T follicular helper cell (primary cell): Measurements from ENCODE around the gene SOCS1.
A peak's percentile ranks its signal among the peaks of the same experiment; 100 is the strongest.
"Not testable (repeated sequence)": the region's sequence is repeated elsewhere in the genome, so short reads cannot be mapped to it uniquely, and the experiment has no call there.

Source experiments
- DNase-seq: peaks from one replicate; pipeline ENCODE4 v3.0.0-alpha.2; 2020; ENCODE audit warnings: low read depth

SOCS1 gene

DNA sequence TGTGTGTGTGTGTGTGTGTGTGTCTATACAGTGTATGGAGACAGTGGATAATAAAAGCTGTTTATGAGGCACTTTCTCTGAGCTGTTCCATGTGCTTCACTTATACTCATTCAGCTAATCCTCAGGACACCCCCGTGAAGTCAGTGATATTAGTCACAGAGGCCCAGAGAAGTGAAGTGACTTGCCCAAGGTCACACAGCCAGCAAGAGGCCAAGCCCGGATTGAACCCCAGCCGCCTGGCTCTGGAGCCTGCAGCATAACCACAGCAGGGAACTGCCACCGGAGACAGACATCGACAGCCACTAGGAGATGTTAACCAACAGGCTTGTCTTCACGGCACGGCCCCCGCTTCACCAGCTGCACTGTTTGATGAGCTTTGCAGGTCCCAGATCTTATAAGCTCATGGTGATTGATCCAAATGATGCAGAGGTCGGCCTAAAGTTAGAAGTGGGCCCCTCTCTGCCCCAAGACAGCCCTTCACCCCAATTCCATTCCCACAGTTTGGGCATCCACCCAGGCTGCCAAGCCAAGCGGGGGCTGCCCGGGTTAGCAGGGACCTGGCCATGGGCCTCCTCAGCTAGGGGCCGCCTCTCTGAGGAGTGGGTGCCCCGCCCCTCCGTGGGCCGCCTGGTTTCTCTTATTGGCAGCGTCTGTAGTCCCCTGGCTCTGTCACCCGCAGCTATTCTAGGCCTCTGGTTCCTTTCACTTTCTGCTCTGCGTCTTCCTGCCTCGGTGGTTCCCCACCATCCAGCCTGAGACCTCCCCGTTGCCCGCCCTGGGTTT, 30.9 kb downstream of the SOCS1 start:
- DNase-seq, result peak; percentile 40

DNA sequence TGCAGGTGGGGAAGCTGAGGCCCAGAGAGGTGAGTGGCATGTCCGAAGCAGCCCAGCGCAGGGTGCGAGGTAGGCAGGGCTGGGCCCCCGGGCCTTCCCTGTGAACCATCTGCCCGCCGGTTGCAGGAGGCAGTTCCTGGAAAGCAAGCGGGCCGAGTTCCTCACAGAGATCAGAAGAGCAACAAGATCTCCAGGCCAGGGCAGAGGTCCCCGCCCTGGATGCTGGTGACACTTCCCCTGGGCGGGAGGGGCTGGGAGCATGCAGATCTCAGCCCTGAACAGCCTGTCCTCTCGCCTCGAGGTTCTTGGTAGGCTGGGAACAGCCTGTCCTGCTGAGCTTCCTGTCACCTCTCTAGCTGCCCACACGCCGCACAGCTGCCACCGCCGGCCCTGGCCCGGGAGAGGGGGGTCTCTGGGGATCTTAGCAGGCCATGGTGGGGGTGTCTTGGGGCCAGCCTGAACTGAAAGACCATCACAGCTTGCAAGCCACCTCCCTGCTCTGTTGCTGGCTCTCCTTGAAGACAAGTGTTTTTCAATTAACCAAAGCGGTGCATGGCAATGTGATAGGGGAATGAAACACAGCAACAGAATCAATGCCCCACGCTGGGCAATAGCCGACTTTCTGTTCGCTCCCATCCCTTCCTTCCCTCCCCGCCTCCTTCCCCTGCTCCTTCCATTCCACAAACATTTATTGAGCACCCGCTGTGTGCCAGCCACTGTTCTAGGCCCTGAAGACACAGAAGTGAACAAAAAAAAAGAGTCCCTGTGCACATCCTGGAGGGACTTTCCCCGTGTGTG, 31.7 kb downstream of the SOCS1 start:
- peak; percentile 18 for DNase-seq

DNA sequence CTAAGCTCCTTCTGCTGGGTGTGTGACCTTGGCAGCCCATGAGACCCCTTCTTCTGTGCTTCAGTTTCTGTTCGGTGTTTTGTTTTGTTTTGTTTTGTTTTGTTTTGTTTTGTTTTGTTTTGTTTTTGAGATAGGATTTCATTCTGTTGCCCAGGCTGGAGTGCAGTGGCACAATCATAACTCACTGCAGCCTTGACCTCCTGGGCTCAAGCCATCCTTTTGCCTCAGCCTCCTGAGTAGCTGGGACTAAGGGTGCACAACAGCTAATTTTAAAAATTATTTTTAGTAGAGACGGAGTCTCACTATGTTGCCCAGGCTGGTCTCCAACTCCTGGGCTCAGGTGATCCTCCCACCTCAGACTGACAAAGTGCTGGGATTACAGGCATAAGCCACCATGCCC, 35.5 kb downstream of the SOCS1 start:
- DNase-seq, result not testable (repeated sequence)

DNA sequence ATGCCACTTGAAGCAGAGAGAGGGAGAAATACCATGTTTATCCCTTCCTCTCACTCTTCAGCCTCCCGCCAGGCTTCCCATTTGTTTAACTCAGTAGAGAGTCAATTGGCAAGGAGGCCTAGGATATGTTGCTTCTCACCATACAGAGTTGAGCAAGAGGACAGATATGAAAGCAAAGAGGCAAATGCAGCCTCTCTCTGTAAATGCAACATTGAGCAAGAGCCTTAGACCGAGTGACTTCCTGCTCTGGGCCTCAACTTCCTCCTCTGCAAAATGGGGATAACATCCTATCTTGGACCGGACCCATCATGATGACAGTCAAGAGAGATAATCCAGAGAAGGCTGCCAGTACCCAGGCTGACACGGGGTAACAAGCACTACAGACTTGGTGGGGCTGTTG, 36.8 kb downstream of the SOCS1 start:
- DNase-seq, result no peak

DNA sequence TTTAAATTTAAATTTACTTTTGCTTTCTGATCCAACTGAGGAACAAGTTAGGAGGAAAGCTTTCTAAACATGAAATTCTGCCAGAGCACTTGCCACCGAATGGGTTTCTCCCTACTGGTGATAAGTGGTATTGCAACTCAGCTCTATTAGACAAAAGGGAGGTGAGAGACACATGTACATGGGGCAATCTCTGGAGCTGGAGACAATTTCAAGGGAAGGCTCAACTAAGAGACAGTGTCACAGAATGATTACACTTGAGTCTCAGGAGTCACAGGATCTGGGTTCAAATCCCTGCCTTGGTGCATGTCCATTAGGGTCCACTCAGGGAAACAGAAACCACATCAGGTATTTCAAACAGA, 37.4 kb downstream of the SOCS1 start:
- DNase-seq, result no peak

DNA sequence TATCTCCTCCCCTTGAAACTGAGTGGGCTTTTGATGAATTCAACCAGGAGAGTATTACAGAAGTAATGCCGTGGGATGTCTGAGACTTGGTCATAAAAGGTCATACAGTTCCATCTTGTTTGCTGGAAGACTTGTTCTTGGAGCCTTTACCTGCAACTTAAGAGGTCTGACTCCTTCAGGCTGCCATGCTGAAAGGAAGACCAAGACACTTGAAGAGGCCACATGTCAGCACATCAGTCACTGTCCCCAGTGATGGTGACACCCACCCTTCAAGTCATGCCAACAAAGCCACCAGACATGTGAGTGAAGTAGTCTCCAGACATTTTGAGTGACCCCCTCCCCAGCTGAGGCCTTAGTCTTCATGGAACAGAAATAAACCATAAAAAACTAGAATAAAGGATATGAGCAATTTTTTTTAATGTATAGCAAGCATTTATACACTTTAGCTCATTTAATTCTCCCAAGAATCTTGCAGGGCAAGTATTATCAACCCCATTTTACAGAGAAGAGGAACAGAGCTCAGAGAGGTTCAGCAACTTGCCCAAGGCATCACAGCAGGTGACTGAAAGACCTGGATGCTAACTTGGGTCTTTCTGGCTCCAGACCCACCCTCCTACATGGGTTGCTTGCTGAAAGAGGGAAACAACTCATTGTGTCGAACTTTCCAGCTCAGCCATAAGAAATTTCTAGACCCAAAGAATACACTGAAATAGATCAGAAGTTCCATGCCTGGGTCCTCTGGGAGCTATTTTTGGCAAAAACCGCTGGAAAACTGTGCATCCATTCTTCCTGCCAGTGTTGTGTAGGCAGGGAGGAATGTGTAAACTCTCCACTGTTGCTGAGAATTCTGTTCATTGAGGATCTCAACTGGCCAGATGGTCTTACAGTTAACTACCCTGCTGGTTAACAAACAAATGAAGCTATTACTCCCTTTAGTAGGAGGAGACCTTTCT, 38.1 kb downstream of the SOCS1 start:
- DNase-seq, result no peak

DNA sequence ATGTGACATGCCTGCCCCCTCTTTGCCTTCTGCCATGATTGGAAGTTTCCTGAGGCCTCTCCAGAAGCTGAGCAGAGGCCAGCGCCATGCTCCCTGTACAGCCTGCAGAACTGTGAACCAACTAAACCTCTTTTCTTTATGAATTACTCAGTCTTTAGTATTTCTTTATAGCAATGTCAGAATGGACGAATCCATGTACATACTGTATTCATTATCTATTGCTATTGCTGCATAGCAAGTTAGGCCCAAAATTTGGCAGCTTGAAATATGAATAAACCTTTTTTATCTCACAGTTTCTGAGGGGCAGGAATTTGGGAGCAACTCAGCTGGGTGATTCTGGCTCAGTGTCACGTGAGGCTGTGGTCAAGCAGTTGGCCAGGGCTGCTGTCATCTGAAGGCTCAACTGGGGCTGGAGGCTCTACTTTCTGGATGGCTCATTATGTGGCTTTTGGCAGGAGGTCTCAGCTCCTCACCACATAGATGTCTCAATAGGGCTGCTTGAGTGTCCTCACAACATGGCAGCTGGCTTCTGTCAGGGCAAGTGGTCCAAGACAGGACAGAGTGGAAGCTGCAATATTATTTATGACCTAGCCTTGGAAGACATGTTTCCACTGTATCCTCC, 40.0 kb downstream of the SOCS1 start:
- DNase-seq, result no peak

DNA sequence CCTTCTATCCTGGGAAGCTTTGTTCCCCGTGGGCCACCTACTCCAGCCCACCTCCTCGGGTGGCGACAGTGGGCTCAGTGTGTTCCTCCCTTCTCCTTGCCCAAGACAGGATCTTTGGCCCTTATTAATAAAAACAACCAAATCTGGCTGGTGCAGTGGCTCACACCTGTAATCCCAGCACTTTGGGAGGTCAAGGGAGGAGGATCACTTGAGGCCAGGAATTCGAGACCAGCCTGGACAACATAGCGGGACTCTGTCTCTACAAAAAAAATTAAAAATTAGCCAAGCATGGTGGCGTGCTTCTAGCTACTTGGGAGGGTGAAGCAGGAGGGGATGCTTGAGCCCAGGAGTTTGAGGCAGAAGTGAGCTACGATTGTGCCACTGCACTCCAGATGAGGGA, 42.2 kb downstream of the SOCS1 start:
- DNase-seq, result no peak

DNA sequence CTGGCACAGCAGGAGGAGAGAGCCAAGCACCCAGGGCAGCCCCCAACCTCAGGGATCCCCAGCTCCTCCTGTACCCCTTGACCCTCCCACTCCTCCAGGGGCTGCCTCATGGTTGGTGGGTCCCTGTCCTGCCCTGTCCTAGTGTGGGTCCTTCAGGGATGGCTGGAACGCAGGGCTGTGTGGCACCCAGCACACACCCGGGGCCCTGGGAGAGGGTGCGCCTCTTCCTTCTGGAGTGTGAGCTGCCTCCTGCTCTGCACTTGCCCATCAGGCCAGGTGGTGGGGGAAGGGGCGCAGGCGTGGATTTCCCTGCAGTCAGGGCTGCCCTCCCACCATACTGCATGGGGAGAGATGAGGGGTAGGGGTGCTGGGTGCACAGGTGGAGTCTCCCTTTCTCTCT, 42.6 kb downstream of the SOCS1 start:
- no peak for DNase-seq

DNA sequence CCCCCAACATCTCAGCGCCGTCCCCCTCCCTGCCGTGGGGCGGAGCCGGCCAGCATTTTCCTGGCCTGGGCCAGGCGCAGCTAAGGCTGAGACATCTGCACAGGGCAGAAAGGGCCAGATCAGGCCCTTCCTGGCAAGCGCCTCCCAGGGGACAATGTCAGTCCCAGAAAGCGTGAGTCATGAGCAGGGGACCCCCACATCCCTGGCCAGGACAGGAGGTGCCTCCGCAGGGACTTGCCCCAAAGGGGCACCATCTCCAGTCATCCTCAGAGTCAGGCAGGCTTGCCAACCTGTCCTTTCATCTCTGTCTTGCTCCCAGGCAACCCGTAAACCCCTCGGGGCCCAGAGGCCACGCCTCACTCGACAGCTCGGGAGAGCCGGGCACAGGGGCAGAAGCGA, 43.2 kb downstream of the SOCS1 start:
- no peak for DNase-seq

DNA sequence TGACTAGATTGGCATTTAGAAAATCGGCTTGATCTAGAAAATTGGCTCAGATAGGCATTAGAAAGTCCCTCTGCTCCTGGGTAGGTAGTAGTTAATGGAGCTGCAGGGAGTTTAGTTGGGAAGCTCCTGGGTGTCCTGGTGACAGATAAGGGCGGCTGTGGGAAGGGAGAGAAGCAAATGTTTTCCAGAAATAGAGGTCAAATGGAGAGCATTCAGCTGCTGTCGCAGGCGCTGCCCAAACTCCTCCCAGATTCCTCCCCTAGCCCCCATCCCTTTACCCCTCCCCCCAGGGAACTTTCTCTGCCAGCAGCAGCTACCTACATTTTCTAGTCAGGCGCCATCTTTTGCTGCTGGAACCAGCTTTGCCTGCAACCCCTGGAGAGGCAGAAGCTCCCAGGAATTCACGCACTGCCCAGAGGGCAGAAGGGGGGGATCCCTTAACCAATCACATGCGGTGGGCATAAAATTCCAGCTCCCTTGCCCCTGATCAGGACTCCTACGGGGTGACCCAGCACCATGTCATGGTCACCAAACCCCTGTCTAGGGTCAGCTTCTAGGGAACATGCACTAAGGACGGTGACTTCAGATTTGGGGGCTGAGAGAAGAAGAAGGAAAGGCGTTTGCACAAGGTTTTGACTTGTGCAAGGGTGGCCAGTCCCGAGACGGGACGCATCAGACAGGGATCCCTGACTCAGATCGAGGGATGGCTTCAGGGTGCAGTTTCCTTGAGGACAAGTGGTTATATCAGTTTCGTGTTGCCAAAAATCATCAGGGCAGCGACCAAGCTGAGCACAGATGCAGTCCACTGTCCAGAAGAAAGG, 43.8 kb downstream of the SOCS1 start:
- no peak for DNase-seq

DNA sequence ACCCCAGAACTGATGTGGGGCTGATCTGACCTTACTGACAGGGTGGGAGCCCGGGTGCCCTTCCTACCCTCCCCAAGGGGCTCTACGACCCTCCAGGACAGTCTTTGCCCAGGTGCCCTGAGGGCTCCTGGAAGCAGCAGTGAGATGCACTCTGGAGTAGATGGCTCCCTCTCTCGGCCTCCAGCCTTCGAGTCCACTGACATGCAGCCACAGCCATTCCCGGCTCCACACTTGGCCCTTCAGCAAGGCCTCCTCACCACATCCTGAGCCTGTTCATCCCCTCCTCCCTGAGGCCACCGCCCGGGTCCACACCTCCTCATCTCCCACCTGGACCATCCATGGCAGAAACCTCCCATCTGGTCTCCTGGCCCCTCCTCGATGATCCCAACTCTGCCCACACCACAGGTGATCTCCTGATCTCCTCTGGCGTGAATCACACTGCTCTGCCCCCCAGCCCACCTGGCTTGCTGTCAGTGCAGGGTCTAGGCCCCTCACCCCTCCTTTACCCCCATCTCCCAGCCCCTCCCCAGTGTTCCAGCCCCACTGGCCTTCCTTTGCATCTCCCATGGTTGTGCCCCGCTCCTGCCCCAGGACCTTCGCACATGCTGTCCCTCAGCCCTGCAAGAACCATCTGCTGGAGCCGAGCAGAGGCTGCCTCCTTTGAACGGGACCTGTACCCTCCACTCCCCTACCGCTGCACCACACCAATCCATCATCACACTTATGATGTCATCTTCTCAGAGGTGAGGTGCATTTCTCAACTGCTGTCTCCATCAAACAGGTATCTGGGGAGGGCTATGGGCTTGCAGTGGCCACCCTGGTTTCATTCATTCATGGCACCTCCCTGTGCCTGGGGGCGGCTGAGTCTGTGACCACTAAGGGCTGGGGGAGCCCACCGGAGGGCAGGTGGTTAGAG, 44.7 kb downstream of the SOCS1 start:
- DNase-seq, result no peak

DNA sequence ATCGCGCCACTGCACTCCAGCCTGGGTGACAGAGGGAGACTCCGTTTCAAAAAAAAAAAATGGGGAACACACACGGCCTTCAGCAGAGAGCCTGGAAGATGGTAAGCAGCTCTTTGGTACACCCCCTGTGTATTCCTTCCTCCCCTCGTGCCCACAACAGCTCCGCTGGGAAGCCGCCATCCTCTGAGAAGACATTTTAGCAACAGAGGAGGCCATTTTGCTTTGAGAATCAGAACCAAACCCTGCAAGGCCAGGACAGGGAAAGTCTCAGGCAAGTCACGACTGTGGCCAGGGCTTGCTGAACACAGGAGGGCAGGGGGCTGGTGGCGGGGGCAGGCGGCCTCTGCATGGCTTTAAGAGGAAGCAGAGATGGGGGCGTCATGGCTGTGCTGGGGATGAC, 45.7 kb downstream of the SOCS1 start:
- no peak for DNase-seq

DNA sequence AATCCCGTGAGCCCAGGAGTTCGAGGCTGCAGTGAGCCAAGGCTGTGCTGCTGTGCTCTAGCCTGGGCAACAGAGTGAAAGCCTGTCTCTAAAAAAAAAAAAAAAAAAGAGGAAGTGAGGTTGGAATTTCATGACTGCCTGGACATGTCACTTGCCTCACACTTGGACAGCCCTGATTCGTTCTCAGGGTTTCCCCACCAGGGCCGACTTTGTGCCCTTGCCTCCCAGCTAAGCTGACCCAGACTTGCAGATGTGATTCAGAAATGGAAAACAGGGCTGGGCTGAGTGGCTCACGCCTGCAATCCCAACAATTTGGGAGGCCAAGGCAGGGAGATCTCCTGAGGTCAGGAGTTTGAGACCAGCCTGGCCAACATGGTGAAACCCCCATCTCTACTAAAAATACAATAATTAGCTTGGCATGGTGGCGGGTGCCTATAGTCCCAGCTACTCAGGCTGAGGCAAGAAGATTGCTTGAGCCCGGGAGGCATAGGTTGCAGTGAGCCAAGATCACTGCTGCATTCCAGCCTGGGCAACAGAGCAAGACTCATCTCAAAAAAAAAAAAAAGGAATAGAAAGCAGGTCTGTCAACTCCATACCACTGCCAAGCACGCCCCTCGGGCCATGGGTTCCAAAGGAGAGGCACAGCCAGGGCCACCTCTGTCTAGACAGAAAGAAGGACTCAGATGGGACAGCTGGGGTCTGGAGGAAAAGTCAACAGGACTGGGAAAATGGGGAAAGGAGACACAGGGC, 46.9 kb downstream of the SOCS1 start:
- DNase-seq, result no peak

DNA sequence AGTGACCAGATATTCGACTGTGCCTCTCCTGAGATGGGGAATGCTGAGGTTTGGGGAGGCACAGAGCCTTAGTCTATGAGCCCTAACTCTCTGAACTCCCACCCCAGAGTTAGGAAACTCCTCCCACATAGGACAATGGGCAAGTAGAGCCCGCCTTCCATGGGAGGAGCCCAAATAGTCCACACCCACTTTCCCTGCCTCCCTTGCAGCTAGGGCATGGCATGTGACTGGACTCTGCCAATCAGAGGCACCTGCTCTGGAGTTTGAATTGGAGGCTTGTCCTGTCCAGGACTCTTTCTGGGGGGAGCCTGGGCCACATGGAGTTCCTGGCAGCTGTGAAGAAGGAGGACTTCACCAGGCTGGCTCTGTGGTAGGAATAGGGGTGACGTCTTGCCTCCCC, 48.4 kb downstream of the SOCS1 start:
- DNase-seq, result no peak

DNA sequence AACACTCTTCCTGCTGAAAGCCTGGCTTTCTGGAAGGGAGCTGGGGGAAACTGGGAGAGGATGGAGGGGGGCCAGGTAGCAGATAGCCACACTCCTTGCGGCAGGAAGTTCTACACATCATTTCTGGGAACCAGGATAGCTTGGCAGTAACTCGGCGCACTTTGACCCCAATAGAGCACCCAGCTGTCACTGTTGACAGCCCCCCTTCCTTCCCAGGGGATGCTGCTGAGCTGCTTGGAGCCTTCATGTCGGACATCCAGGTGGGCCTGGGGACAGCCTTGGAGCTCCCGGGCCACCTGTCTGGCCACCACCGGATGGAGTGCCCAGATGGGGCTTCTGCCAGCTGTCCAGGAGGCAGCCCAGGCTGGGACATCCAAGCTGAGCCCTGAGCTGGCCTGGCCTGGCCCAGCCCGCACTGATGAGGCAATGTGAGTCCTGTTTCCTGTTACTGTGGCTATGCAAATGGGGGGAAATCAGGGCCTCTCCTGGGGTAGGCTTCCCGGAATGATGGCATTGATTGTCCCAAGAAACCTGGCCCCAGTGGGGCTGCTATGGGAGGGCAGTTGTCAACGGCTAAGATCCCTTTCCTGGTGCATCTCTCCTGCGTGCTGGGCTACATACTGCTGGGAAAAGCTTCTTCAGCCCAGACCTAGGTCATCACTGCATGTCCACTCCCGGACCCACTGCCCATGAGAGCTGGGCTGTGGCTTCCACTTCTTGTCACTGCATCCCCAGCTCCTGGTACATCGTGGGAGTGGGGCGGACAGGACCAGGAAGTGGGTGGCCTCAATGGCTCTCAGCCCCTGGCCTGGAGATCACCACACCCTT, 50.0 kb downstream of the SOCS1 start:
- no peak for DNase-seq

DNA sequence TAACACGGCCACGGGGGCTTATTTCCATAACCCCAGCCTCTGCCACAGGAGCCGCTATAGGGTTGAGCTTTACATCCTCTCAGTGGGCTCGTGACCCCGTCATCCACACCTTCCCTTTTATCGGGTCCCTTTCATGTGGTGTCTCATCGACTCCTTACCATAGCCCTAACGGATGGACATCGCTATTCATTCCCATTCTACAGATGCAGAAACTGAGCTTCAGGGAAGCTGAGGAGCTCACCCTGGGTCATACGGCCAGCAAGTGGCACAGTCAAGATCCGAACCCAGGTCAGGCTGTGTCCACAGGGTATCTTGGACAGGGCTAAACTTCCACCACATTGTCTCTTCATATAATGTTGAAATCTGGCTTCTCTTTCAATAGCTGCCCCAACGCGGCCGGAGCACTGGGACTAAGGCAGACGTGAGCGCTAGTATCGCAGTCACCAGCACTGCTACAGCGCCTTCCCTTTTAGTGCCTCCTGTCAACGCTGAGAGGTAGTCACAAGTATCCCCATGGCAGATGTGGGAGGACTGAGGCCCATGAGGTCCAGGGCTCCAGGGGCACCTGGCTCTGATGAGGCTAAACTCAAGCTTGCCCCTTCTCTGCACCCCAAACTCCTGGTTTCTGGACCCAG, 50.8 kb downstream of the SOCS1 start:
- DNase-seq, result no peak

DNA sequence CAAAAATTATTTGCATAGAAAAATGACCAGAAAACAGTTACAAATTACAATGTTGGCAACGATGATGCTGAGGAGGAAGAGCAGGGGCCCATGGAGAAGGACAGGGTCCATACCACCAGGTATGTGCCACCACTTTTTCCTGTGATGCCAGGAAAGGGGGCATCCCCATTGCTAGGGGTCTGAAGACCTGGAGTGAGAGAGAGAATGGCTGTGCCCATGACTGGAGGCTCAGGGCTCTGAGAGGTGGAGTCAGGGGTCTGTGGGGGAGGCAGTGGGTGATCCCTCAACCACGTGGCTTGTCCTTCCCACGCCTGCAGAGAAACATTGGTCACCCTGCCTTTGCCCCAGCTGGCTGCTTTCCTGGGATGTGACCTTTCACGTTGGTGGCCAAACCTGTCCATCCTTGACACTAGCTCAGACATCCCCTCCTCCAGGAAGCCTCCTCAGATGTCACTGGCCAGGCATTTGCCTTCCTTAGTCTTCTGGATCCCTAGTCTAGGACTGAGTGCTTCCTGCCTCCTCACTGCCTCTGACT, 51.4 kb downstream of the SOCS1 start:
- DNase-seq, result no peak
